IMR-90 (cell line): Measurements from ENCODE around the gene DUSP10.

ENCODE experiments used
- POLR2A ChIP-seq: IDR thresholded peaks from 2 replicates; pipeline ENCODE4 v1.6.1; 2012; ENCODE audit warnings: mild to moderate bottlenecking, low read depth, low read length
- SMC3 ChIP-seq: fragments of 150-350 bp; IDR thresholded peaks from 2 replicates; pipeline ENCODE4 v1.6.1; 2016; ENCODE audit warnings: low read depth, mild to moderate bottlenecking, antibody characterized with exemption, low read length, moderate library complexity
- TF ChIP-seq, protein P1 (sequence below): fragments of 150-350 bp; IDR thresholded peaks from 2 replicates; pipeline ENCODE4 v1.6.1; 2017; ENCODE audit warnings: mild to moderate bottlenecking, antibody characterized with exemption, low read length, low read depth

DNA sequence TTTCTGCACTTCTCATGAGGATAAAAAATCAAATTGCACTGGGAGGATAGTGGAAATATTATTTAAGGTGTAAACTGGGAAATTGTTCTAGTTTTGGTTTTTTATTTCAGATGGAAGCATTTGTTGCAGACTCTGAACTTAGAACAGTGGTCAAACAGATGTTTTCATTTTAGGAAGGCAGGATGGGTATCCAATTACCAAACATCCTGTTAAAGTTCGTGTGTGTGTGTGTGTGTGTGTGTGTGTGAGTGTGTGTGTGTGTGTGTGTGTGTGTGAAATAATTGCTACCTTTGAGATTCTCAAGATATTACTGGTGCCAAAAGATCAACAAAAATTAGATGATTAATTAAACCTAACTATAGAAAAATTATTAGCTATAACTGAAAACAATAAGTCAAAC lies 24.3 kb upstream of the DUSP10 start:
- TF ChIP-seq SMC3 (no peak), POLR2A (no peak)
- TF ChIP-seq, protein P1, sequence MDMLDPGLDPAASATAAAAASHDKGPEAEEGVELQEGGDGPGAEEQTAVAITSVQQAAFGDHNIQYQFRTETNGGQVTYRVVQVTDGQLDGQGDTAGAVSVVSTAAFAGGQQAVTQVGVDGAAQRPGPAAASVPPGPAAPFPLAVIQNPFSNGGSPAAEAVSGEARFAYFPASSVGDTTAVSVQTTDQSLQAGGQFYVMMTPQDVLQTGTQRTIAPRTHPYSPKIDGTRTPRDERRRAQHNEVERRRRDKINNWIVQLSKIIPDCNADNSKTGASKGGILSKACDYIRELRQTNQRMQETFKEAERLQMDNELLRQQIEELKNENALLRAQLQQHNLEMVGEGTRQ, result no peak
